GM23248 (cell line): ENCODE measurements around the gene LTB4R.

ENCODE experiments used
- EZH2 ChIP-seq: fragments of 200-600 bp; sonication (generic); IDR thresholded peaks from 2 replicates; pipeline ENCODE4 v1.6.1; 2018; ENCODE audit warnings: antibody characterized with exemption, mild to moderate bottlenecking; ENCODE audit not compliant: insufficient read depth, poor library complexity, severe bottlenecking
- EZH2phosphoT487 ChIP-seq: fragments of 200-600 bp; sonication (generic); IDR thresholded peaks from 2 replicates; pipeline ENCODE4 v1.6.1; 2018; ENCODE audit warnings: antibody characterized with exemption, moderate library complexity, mild to moderate bottlenecking, low read depth; ENCODE audit not compliant: insufficient read depth

DNA sequence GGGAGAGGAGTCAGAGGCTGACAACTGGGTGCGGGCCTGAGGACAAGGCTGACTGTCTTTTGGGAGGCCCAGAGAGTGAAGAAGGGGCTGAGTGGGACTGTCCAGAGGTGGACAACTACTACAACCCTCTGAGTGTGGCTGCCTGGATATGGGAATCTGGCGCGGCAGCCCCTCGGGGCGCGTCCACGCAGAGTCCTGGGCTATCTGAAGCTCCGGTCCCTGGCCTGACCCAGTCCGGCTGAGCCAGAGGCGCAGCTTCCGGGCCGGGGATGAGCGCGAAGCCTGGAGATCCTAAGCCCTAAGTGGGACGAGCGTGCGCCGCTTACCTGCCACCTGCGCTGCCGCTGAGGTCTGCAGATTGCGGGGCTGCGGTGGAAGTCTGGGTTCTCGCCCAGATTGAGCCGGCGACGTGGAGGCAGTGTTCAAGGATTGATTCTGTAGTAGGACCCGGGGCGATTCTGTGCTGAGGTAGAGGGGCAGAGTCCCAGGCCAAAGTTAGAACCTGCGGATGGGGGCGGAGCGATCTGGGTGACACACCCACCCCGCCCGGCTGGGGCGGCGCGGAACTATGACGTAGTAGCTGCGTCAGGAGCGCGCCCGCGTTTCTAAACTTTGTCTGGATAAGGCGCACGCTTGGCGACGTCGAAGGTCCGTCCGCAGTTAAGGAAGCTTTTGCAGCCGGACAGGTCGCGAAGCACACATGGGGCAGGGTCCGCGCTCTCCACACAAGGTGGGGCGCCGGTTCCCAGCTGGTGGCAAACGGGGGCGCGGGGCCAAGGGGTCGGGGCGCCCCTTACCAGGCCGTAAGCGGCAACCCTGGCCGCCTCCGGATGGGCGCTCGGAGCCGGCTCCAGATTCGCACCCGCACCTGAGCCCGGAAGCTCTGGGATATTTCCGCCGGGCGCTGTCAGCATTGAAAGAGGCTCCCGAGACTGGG is 11.8 kb upstream of the LTB4R start, which contains the start of the genes DHRS1 and NOP9:
- TF ChIP-seq EZH2 (no peak), EZH2phosphoT487 (no peak)
